ENCODE measurements around the gene MINAR2. TPM values are rescaled to one million over a fixed set of nuclear protein-coding genes. Genes with fewer than 3 reads are reported as not detected.

The MINAR2 gene
- total and polyA plus RNA-seq, 9 donors = 0.10 TPM; not detected in 7

DNA sequence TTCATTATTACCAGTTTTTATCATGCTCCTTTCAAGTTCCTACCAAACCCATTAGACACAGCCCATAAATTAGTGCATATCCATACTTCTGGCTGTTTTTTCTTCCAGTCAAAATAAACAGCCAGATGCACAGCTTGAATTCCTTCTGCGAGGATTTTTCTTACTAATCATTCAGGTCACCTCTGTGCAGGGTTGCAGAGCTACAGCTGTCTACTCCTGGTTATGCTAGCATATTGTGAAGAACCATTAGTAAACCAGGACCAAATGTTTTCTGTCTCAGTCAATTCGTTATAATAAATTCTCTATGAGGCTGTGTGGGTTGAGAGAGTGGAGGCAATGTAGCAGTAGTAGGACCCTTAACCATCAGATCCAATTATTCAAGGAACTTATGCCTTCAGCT, 8.1 kb upstream of the MINAR2 start:
- Histone ChIP-seq H3K36me3 (no peaks in the 10 kb centered on the region), H3K9me3 (no peaks in the 10 kb centered on the region), H3K4me1 (ENCODE audit: insufficient read depth) (no peaks in the 10 kb centered on the region), H3K27ac (no peak overlapping the region), H3K4me3 (no peak overlapping the region), H3K27me3 (no peaks in the 10 kb centered on the region)
- WGBS, 3 donors = 16 to 51% (median 35%) methylated on average over 2 of the region's 2 CpGs
- DNase-seq = no peak
- intact Hi-C loops (cut with DNase I) = no loop called here
- TF ChIP-seq EP300 (IDR thresholded peaks at IDR 0.05) (no peak), POLR2A (IDR thresholded peaks at IDR 0.05) (no peak)
- TF ChIP-seq, protein P1, sequence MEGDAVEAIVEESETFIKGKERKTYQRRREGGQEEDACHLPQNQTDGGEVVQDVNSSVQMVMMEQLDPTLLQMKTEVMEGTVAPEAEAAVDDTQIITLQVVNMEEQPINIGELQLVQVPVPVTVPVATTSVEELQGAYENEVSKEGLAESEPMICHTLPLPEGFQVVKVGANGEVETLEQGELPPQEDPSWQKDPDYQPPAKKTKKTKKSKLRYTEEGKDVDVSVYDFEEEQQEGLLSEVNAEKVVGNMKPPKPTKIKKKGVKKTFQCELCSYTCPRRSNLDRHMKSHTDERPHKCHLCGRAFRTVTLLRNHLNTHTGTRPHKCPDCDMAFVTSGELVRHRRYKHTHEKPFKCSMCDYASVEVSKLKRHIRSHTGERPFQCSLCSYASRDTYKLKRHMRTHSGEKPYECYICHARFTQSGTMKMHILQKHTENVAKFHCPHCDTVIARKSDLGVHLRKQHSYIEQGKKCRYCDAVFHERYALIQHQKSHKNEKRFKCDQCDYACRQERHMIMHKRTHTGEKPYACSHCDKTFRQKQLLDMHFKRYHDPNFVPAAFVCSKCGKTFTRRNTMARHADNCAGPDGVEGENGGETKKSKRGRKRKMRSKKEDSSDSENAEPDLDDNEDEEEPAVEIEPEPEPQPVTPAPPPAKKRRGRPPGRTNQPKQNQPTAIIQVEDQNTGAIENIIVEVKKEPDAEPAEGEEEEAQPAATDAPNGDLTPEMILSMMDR (IDR thresholded peaks at IDR 0.05) = no peak

GRCh38 chr5:129743541-129744187, 4.2 kb upstream of the MINAR2 start:
- TF ChIP-seq, protein P1 (IDR thresholded peaks at IDR 0.05) = no peak
- TF ChIP-seq EP300 (IDR thresholded peaks at IDR 0.05) = no peak
- TF ChIP-seq POLR2A (IDR thresholded peaks at IDR 0.05) = no peak
- Histone ChIP-seq H3K9me3 (no peaks in the 10 kb centered on the region), H3K4me1 (ENCODE audit: insufficient read depth) (no peaks in the 10 kb centered on the region), H3K4me3 (no peak overlapping the region), H3K27ac (no peak overlapping the region), H3K36me3 (no peaks in the 10 kb centered on the region), H3K27me3 (no peaks in the 10 kb centered on the region)
- DNase-seq = no peak
- intact Hi-C loops (cut with DNase I) = no loop called here
- 43 to 53% (median 44%) methylated on average over 2 of the region's 2 CpGs for WGBS, 3 donors

- 94 to 96% (median 94%) methylated on average over 4 of the region's 4 CpGs for WGBS, 3 donors
- intact Hi-C loops (cut with DNase I) = no loop called here
- no peak for DNase-seq
- H3K9me3 ChIP-seq = no peaks in the 10 kb centered on the region
- H3K4me1 ChIP-seq (ENCODE audit: insufficient read depth) = no peaks in the 10 kb centered on the region
- H3K36me3 ChIP-seq = no peaks in the 10 kb centered on the region
- no peak overlapping the region for H3K4me3 ChIP-seq
- H3K27ac ChIP-seq = no peak overlapping the region
- H3K27me3 ChIP-seq = no peaks in the 10 kb centered on the region
- TF ChIP-seq, protein P1 (IDR thresholded peaks at IDR 0.05) = no peak
- TF ChIP-seq POLR2A (IDR thresholded peaks at IDR 0.05) (no peak), EP300 (IDR thresholded peaks at IDR 0.05) (no peak)
These were observed 1.9 kb upstream of the MINAR2 start for GRCh38 chr5:129745997-129746396.

DNA sequence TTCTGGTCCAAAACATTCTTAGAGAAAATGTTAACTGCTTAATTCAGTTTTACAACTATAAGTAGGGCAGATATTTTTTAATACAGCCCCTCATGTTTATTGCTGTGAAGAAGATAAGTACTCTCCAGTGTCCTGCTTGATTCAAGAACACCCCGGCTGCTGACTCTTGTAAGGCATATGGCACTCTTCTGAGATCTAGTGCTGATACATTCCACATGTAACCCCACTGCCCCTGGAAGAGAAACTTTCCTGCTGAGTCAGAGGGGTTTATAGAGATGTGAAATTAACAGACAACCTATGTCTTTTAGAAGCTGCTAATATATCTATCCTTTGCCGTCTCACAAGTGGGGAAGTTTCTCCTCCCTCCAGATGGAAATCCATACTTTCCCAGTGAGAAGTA, 1.0 kb upstream of the MINAR2 start:
- no peaks in the 10 kb centered on the region for H3K36me3 ChIP-seq
- H3K9me3 ChIP-seq = no peaks in the 10 kb centered on the region
- TF ChIP-seq, protein P1 (IDR thresholded peaks at IDR 0.05) = no peak
- TF ChIP-seq EP300 (IDR thresholded peaks at IDR 0.05) (no peak), POLR2A (IDR thresholded peaks at IDR 0.05) (no peak)
- no peaks in the 10 kb centered on the region for H3K27me3 ChIP-seq
- no peak overlapping the region for H3K4me3 ChIP-seq
- WGBS, 3 donors = 41 to 48% (median 43%) methylated on average over 2 of the region's 2 CpGs
- intact Hi-C loops (cut with DNase I) = no loop called here
- no peak for DNase-seq
- H3K4me1 ChIP-seq (ENCODE audit: insufficient read depth) = no peaks in the 10 kb centered on the region
- H3K27ac ChIP-seq = no peak overlapping the region
